ENCODE measurements around the gene DDC. TPM values are rescaled to one million over a fixed set of nuclear protein-coding genes. Genes with fewer than 3 reads are reported as not detected.

Gene DDC
- polyA plus RNA-seq, 1 donor, result not detected

- no peak for DNase-seq (ENCODE audit: low read depth)
These were observed 148.6 kb downstream of the DDC start for GRCh38 chr7:50416527-50417182.

- DNase-seq (ENCODE audit: low read depth), result no peak
These were observed 149.3 kb downstream of the DDC start for GRCh38 chr7:50415844-50416364.

- DNase-seq (ENCODE audit: low read depth), result no peak
These were observed 151.6 kb downstream of the DDC start for GRCh38 chr7:50413561-50413960.

GRCh38 chr7:50412973-50413372 lies 152.2 kb downstream of the DDC start:
- DNase-seq (ENCODE audit: low read depth), result no peak

- no peak for DNase-seq (ENCODE audit: low read depth)
These were observed 153.9 kb downstream of the DDC start for GRCh38 chr7:50411332-50411731.

- DNase-seq (ENCODE audit: low read depth), result no peak
These were observed 155.1 kb downstream of the DDC start for GRCh38 chr7:50409856-50410745.

Other genes with a start within 250 kb of the DDC start
- gene FIGNL1, start 115.1 kb downstream of the DDC start, polyA plus RNA-seq (ENCODE audit: insufficient read length), result 11.7 TPM
- gene GRB10, start 217.5 kb upstream of the DDC start, polyA plus RNA-seq (ENCODE audit: insufficient read length), result 13.4 TPM